Endothelial cell of umbilical vein (primary cell): Measurements from ENCODE around the gene DZIP1. TPM values are rescaled to one million over a fixed set of nuclear protein-coding genes. Genes with fewer than 3 reads are reported as not detected.

ENCODE experiments used
- BruUV-seq: library from RNA; stranded (reverse); fragments of 400-500 nt; replicated peaks from 2 replicates; lab custom pipeline; 2021; lab: Mats Ljungman, UMichigan
- CTCF ChIA-PET: fragments of 300-600, 350-600 bp; sonication (Branson Sonifier 250); formaldehyde crosslinking; loops from one replicate; lab custom pipeline; 2021; ENCODE audit warnings: antibody characterized with exemption, inconsistent platforms; lab: Charles Lee
- POLR2A ChIA-PET: fragments of 300-600, 350-600 bp; sonication (Branson Sonifier 250); formaldehyde crosslinking; loops from one replicate; lab custom pipeline; 2021; ENCODE audit warnings: antibody characterized with exemption, inconsistent platforms; lab: Charles Lee
- DNase-seq: peaks from one replicate; pipeline ENCODE4 v3.0.0-alpha.2; 2011; ENCODE audit warnings: low read depth, low spot score
- FAIRE-seq: peaks from 2 replicates; lab custom pipeline; 2011; peaks lifted over from hg19 to GRCh38; lab: Jason Lieb, UNC
- H2AFZ ChIP-seq: 2 replicates; pipeline ENCODE4 v1.6.0; 2012; ENCODE audit warnings: low read depth, low read length, control low read depth, inconsistent platforms
- H3K27ac ChIP-seq: 2 replicates; pipeline ENCODE4 v1.5.1; 2011; ENCODE audit warnings: low read depth, mild to moderate bottlenecking, control low read depth, low read length, moderate library complexity; ENCODE audit not compliant: insufficient read depth
- H3K27me3 ChIP-seq, 2 experiments: 2 replicates each; pipeline versions ENCODE4 v1.6.0 to v1.6.1; 2011; ENCODE audit warnings: low read length in 2 of 2, mixed read lengths in 1 of 2; ENCODE audit not compliant: control insufficient read depth in 2 of 2, insufficient read depth in 2 of 2
- H3K36me3 ChIP-seq, 2 experiments: 2 replicates in 1 of 2; 3 replicates in 1 of 2; pipeline ENCODE4 v1.5.1; 2011; ENCODE audit warnings: low read length in 2 of 2, mild to moderate bottlenecking in 1 of 2, moderate library complexity in 1 of 2; ENCODE audit not compliant: control insufficient read depth in 2 of 2, insufficient read depth in 2 of 2; ENCODE audit errors: extremely low read depth in 1 of 2
- H3K4me1 ChIP-seq: 3 replicates; pipeline ENCODE4 v1.5.1; 2011; ENCODE audit warnings: mild to moderate bottlenecking, low read length; ENCODE audit not compliant: control insufficient read depth, insufficient read depth; ENCODE audit errors: extremely low read depth
- H3K4me2 ChIP-seq: 2 replicates; pipeline ENCODE4 v1.6.1; 2011; ENCODE audit warnings: low read length, control low read depth, mixed read lengths; ENCODE audit not compliant: insufficient read depth
- H3K4me3 ChIP-seq, 3 experiments: fragments of 200-600 bp in 1 of 3; sonication (generic), shearing (Covaris generic) in 1 of 3; replicated peaks in 1 of 3; 2 replicates each; pipeline ENCODE4 v1.5.1; 2011 to 2016; ENCODE audit warnings: control low read depth in 3 of 3, low read length in 3 of 3, mild to moderate bottlenecking in 2 of 3, inconsistent platforms in 1 of 3, low read depth in 1 of 3, moderate library complexity in 1 of 3; ENCODE audit not compliant: insufficient read depth in 1 of 3
- H3K79me2 ChIP-seq: 2 replicates; pipeline ENCODE4 v1.6.0; 2012; ENCODE audit warnings: low read length, inconsistent platforms; ENCODE audit not compliant: control insufficient read depth, insufficient read depth
- H3K9ac ChIP-seq: replicated peaks from 2 replicates; pipeline ENCODE3; 2011; ENCODE audit warnings: low read length, control low read depth; ENCODE audit not compliant: insufficient read depth; ENCODE audit errors: extremely low read depth
- H3K9me1 ChIP-seq: replicated peaks from 3 replicates; pipeline ENCODE4 v1.6.0; 2011; ENCODE audit warnings: mild to moderate bottlenecking, low read length; ENCODE audit not compliant: control insufficient read depth, insufficient read depth; ENCODE audit errors: extremely low read depth
- H3K9me3 ChIP-seq: replicated peaks from 2 replicates; pipeline ENCODE4 v1.5.1; 2012; ENCODE audit warnings: low read length, inconsistent platforms; ENCODE audit not compliant: control insufficient read depth, insufficient read depth
- H4K20me1 ChIP-seq: replicated peaks from 2 replicates; pipeline ENCODE3; 2011; ENCODE audit warnings: mild to moderate bottlenecking, low read length; ENCODE audit not compliant: control insufficient read depth, insufficient read depth; ENCODE audit errors: extremely low read depth
- EZH2 ChIP-seq: IDR thresholded peaks from 2 replicates; pipeline ENCODE4 v1.6.1; 2012; ENCODE audit warnings: borderline replicate concordance, low read depth, mild to moderate bottlenecking, moderate library complexity, low read length, inconsistent platforms; ENCODE audit not compliant: severe bottlenecking
- FOS ChIP-seq: IDR thresholded peaks from 2 replicates; pipeline ENCODE4 v1.6.1; 2011; ENCODE audit warnings: mild to moderate bottlenecking, low read length, moderate library complexity, borderline replicate concordance; ENCODE audit not compliant: insufficient read depth
- GATA2 ChIP-seq: IDR thresholded peaks from 2 replicates; pipeline ENCODE4 v1.7.0; 2011; ENCODE audit warnings: low read depth, mild to moderate bottlenecking, moderate library complexity, mixed read lengths, low read length; ENCODE audit not compliant: insufficient read length, insufficient read depth
- JUN ChIP-seq: IDR thresholded peaks from 2 replicates; pipeline ENCODE4 v1.6.1; 2011; ENCODE audit warnings: borderline replicate concordance, low read depth; ENCODE audit not compliant: insufficient read length, insufficient read depth
- MYC ChIP-seq: IDR thresholded peaks from one replicate; pipeline ENCODE4 v1.6.1; 2011; ENCODE audit warnings: mild to moderate bottlenecking, low read depth, low read length
- POLR2A ChIP-seq: IDR thresholded peaks from 2 replicates; pipeline ENCODE4 v1.6.1; 2012; ENCODE audit warnings: low read depth, mild to moderate bottlenecking, control low read depth, low read length
- POLR2AphosphoS5 ChIP-seq: IDR thresholded peaks from 2 replicates; pipeline ENCODE4 v1.6.1; 2012; ENCODE audit warnings: low read depth, mild to moderate bottlenecking, control low read depth, low read length, moderate library complexity; ENCODE audit not compliant: insufficient read depth
- dilution Hi-C: fragments of 300-500 bp; cut with MboI; formaldehyde crosslinking; loops from one replicate; pipeline ENCODE4 v1.15.0; 2019; ENCODE audit warnings: low sequenced_read_pairs; ENCODE audit not compliant: extremely low pct_ligation_motif_present
- intact Hi-C: fragments of 100-400 bp; cut with micrococcal nuclease; formaldehyde crosslinking; loops from one replicate; pipeline ENCODE4 v1.10.0; 2022
- polyA plus RNA-seq, 4 experiments: library from polyadenylated mRNA; depleted of rRNA in 3 of 4; stranded (reverse) in 3 of 4; unstranded in 1 of 4; fragments of >200 nt; gene quantifications; 2 replicates each; pipeline versions ENCODE4 v1.2.1 to v1.2.3, GENCODE V29; 2011 to 2012; ENCODE audit warnings: missing spikeins in 1 of 4
- total RNA-seq: library from RNA; stranded (reverse); gene quantifications from 2 replicates; pipeline ENCODE4 v1.2.3, GENCODE V29; 2021
- TF ChIP-seq, protein P1 (sequence below), 2 donors: IDR thresholded peaks; 1 replicate in 1 of 2; 2 replicates in 1 of 2; pipeline ENCODE4 v1.5.1; 2011; ENCODE audit warnings: low read length in 2 of 2, mild to moderate bottlenecking in 2 of 2, moderate library complexity in 2 of 2, control low read depth in 1 of 2, inconsistent platforms in 1 of 2, low read depth in 1 of 2; ENCODE audit not compliant: insufficient read depth in 1 of 2; ENCODE audit errors: extremely low read depth in 1 of 2
- TF ChIP-seq, protein P2 (sequence below): IDR thresholded peaks from 2 replicates; pipeline ENCODE4 v1.6.1; 2011; ENCODE audit not compliant: insufficient read depth, insufficient read length

The DZIP1 gene
- total and polyA plus RNA-seq, 2 donors (not counting 3 experiments of a cell fraction or from before 2014, with no cell fraction given) = 8.6 to 32.1 TPM

DNA sequence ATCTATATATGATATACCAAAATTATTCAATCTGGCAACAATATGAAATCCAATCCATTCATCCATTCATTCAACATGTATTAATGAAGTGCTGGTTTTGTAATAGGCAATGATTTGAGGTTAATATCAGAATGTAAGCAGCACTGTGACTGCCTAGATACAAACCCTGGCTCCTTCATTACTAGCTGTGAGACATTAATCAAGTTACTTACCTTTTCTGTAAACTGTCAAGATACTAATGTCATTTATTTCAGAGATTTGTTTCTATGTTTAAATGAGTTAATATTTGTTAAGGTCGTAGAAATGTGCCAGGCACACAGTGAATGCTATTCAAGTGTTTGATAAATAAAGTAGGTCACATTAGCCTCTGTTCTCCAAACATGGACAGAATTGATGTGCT lies 51.0 kb downstream of the DZIP1 start:
- TF ChIP-seq, protein P1, sequence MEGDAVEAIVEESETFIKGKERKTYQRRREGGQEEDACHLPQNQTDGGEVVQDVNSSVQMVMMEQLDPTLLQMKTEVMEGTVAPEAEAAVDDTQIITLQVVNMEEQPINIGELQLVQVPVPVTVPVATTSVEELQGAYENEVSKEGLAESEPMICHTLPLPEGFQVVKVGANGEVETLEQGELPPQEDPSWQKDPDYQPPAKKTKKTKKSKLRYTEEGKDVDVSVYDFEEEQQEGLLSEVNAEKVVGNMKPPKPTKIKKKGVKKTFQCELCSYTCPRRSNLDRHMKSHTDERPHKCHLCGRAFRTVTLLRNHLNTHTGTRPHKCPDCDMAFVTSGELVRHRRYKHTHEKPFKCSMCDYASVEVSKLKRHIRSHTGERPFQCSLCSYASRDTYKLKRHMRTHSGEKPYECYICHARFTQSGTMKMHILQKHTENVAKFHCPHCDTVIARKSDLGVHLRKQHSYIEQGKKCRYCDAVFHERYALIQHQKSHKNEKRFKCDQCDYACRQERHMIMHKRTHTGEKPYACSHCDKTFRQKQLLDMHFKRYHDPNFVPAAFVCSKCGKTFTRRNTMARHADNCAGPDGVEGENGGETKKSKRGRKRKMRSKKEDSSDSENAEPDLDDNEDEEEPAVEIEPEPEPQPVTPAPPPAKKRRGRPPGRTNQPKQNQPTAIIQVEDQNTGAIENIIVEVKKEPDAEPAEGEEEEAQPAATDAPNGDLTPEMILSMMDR (IDR thresholded peaks at IDR 0.05; ENCODE audit: extremely low read depth in 1 of 2, insufficient read depth in 1 of 2, low read depth in 1 of 2, low read length in 2 of 2) = no peak
- TF ChIP-seq POLR2AphosphoS5 (no peak), EZH2 (no peak), FOS (no peak), MYC (no peak), POLR2A (no peak), GATA2 (no peak), JUN (no peak)
- TF ChIP-seq, protein P2, sequence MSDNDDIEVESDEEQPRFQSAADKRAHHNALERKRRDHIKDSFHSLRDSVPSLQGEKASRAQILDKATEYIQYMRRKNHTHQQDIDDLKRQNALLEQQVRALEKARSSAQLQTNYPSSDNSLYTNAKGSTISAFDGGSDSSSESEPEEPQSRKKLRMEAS = no peak
- Histone ChIP-seq H3K27me3 (no peaks in the 10 kb centered on the region), H3K79me2 (no peaks in the 10 kb centered on the region), H3K4me3 (no peak overlapping the region), H3K36me3 (peaks cover 9 to 12% of the 10 kb centered on the region in 2 experiments), H2AFZ (no peak overlapping the region), H3K4me1 (no peaks in the 10 kb centered on the region), H3K27ac (no peak overlapping the region), H3K9ac (no peak overlapping the region), H3K4me2 (no peak overlapping the region), H3K9me1 (no peaks in the 10 kb centered on the region), H3K9me3 (no peaks in the 10 kb centered on the region), H4K20me1 (no peaks in the 10 kb centered on the region)
- DNase-seq (no peak), FAIRE-seq (no peak)
- intact Hi-C loops = no loop called here
- dilution Hi-C loops = no loop called here
- no TSS peak for BruUV-seq
- ChIA-PET CTCF (interaction anchor here (0.9 to 1.2 kb wide), 2 partner anchors 37 to 57 kb away, joined by 3 read pairs; no protein-coding TSS in a partner anchor), POLR2A (no interaction called here)
